HEK293 (cell line): ENCODE measurements around the gene RAB5IF.

Experiments used
- TF ChIP-seq, protein P1 (sequence below): fragments of 450-650 bp; formaldehyde crosslinking; IDR thresholded peaks from 2 replicates; pipeline ENCODE4 v1.5.1; 2016; ENCODE audit warnings: missing biosample characterization, missing genetic modification characterization
- TF ChIP-seq, protein P2 (sequence below): fragments of 450-650 bp; formaldehyde crosslinking; IDR thresholded peaks from 2 replicates; pipeline ENCODE4 v1.5.1; 2016; ENCODE audit warnings: missing biosample characterization, missing genetic modification characterization
- TF ChIP-seq, protein P3 (sequence below): fragments of 450-650 bp; formaldehyde crosslinking; optimal IDR thresholded peaks from 2 replicates; pipeline ENCODE3; 2016; ENCODE audit warnings: missing biosample characterization, mild to moderate bottlenecking, missing genetic modification characterization

DNA sequence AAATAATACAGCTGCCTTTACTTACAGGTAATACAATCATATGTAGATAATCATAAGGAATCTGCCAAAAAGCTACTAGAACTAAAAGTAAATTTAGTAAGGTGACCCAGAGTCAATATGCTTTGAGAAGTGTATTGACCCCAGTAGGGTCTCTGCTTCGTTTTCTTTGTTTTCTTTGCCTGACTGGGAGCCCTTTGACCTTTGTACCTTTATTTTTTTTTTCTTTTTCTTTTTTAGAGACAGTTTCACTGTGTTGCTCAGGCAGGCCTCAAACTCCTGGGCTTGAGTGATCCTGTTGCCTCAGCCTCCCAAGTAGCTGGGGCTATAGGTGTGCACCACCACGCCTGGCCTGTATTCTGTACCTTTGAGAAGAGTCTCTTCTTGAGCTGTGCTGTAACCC lies 17.9 kb downstream of the RAB5IF start:
- TF ChIP-seq, protein P1, sequence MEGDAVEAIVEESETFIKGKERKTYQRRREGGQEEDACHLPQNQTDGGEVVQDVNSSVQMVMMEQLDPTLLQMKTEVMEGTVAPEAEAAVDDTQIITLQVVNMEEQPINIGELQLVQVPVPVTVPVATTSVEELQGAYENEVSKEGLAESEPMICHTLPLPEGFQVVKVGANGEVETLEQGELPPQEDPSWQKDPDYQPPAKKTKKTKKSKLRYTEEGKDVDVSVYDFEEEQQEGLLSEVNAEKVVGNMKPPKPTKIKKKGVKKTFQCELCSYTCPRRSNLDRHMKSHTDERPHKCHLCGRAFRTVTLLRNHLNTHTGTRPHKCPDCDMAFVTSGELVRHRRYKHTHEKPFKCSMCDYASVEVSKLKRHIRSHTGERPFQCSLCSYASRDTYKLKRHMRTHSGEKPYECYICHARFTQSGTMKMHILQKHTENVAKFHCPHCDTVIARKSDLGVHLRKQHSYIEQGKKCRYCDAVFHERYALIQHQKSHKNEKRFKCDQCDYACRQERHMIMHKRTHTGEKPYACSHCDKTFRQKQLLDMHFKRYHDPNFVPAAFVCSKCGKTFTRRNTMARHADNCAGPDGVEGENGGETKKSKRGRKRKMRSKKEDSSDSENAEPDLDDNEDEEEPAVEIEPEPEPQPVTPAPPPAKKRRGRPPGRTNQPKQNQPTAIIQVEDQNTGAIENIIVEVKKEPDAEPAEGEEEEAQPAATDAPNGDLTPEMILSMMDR (tag by site-specific recombination): no peak
- TF ChIP-seq, protein P2, sequence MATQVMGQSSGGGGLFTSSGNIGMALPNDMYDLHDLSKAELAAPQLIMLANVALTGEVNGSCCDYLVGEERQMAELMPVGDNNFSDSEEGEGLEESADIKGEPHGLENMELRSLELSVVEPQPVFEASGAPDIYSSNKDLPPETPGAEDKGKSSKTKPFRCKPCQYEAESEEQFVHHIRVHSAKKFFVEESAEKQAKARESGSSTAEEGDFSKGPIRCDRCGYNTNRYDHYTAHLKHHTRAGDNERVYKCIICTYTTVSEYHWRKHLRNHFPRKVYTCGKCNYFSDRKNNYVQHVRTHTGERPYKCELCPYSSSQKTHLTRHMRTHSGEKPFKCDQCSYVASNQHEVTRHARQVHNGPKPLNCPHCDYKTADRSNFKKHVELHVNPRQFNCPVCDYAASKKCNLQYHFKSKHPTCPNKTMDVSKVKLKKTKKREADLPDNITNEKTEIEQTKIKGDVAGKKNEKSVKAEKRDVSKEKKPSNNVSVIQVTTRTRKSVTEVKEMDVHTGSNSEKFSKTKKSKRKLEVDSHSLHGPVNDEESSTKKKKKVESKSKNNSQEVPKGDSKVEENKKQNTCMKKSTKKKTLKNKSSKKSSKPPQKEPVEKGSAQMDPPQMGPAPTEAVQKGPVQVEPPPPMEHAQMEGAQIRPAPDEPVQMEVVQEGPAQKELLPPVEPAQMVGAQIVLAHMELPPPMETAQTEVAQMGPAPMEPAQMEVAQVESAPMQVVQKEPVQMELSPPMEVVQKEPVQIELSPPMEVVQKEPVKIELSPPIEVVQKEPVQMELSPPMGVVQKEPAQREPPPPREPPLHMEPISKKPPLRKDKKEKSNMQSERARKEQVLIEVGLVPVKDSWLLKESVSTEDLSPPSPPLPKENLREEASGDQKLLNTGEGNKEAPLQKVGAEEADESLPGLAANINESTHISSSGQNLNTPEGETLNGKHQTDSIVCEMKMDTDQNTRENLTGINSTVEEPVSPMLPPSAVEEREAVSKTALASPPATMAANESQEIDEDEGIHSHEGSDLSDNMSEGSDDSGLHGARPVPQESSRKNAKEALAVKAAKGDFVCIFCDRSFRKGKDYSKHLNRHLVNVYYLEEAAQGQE (tag by site-specific recombination): no peak
- TF ChIP-seq, protein P3, sequence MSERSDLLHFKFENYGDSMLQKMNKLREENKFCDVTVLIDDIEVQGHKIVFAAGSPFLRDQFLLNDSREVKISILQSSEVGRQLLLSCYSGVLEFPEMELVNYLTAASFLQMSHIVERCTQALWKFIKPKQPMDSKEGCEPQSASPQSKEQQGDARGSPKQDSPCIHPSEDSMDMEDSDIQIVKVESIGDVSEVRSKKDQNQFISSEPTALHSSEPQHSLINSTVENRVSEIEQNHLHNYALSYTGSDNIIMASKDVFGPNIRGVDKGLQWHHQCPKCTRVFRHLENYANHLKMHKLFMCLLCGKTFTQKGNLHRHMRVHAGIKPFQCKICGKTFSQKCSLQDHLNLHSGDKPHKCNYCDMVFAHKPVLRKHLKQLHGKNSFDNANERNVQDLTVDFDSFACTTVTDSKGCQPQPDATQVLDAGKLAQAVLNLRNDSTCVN (tag by site-specific recombination): no peak
